Right lobe of liver (tissue), 6 donors: ENCODE results near the gene RAB3GAP1. TPM values are rescaled to one million over a fixed set of nuclear protein-coding genes. Genes with fewer than 3 reads are reported as not detected.
A peak's percentile ranks its signal among the peaks of the same experiment; 100 is the strongest.

ENCODE experiments used
- ATAC-seq, 4 donors: fragments of 200-7000 bp; cut with Tn5 transposase; one replicate each; pipeline ENCODE4 v1.9.1; 2020; ENCODE audit warnings: mild to moderate bottlenecking in 4 of 4, moderate library complexity in 4 of 4
- DNase-seq, 3 donors: peaks; one replicate each; pipeline ENCODE4 v3.0.0-alpha.2; 2020
- H3K27ac ChIP-seq, 3 donors: fragments of 200-600 bp; one replicate each; pipeline ENCODE4 v1.8.0; 2022
- H3K27me3 ChIP-seq, 2 donors: fragments of 200-600 bp; one replicate each; pipeline ENCODE4 v1.8.0; 2022
- H3K36me3 ChIP-seq, 4 donors: fragments of 200-600 bp; sonication (generic) in 1 of 4; one replicate each; pipeline versions ENCODE4 v1.5.1 to v1.8.0; 2017 to 2022; ENCODE audit warnings: control low read depth in 1 of 4
- H3K4me1 ChIP-seq, 4 donors: fragments of 200-600 bp; sonication (generic) in 1 of 4; one replicate each; pipeline versions ENCODE4 v1.5.1 to v1.8.0; 2017 to 2022; ENCODE audit warnings: control low read depth in 1 of 4
- H3K4me3 ChIP-seq, 3 donors: fragments of 200-600 bp; one replicate each; pipeline ENCODE4 v1.8.0; 2022
- H3K9me3 ChIP-seq, 4 donors: fragments of 200-600 bp; sonication (generic) in 1 of 4; one replicate each; pipeline versions ENCODE4 v1.5.1 to v1.8.0; 2017 to 2022; ENCODE audit warnings: control low read depth in 1 of 4
- POLR2A ChIP-seq: fragments of 450-650 bp; IDR thresholded peaks from one replicate; pipeline ENCODE4 v1.6.1; 2017; ENCODE audit warnings: antibody characterized with exemption, mild to moderate bottlenecking
- WGBS: methylation state at CpG from one replicate; pipeline ENCODE4 v1.1.6; 2018; ENCODE audit warnings: low coverage, low lambda C conversion rate; ENCODE audit not compliant: insufficient coverage; ENCODE audit errors: missing lambda C conversion rate; 5-methylcytosine and 5-hydroxymethylcytosine counted together
- intact Hi-C, 2 donors: fragments of 100-400 bp; cut with DNase I; formaldehyde crosslinking; loops; one replicate each; pipeline versions ENCODE4 v1.11.2 to v1.14.1; 2022
- total RNA-seq, 6 experiments: library from RNA; depleted of rRNA in 2 of 6; stranded (reverse); fragments of >200 nt in 2 of 6; fragmentation: NEBNext Ultra II Directional in 3 of 6; extraction: Animal tissue kit (Norgen Biotek cat#: 25700) in 3 of 6; gene quantifications; one replicate each; pipeline versions ENCODE4 v1.1.0 to v1.2.4, GENCODE V29; 2016 to 2023
- TF ChIP-seq, protein P1 (sequence below), 4 donors: fragments of 200-600 bp in 3 of 4; fragments of 450-650 bp in 1 of 4; IDR thresholded peaks; one replicate each; pipeline versions ENCODE4 v1.5.1 to v1.8.0; 2016 to 2022; ENCODE audit warnings: antibody characterized with exemption in 4 of 4, mild to moderate bottlenecking in 2 of 4
- donor health status: DM: no; HTN: yes; CAD: no.
- donor health status: DM: no; HTN: no; CAD: no.
- donor health status: DM: no; HTN: no; CAD: no.
- donor health status: DM: no; HTN: yes; CAD: no.
- donor health status: DM: no; HTN: yes; CAD: no.

RAB3GAP1 gene
- total RNA-seq, 6 experiments from 2014 or later, result 13.9 to 17.8 (median 15.9) TPM

DNA sequence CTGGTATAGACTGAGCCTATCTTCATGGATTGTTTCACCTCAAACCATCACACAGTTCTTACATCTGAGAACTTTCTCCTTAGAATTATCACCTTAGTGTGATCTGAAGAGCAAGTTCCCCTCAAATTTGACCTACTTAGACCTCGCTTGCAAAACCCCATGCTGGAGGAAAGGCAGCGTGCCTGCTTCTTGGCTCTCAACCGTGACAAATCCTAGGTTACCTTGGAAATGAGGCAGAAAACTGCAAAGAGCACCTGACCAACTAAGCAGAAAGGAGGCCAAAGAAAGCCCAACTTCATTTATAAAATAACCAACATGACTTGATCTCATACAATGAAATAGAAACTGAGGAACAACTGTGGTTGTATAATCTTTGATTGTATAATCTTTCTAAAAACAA lies 146.4 kb downstream of the RAB3GAP1 start:
- H3K36me3 ChIP-seq, result no peaks in the 10 kb centered on the region
- H3K9me3 ChIP-seq, result no peaks in the 10 kb centered on the region
- H3K27me3 ChIP-seq, result no peaks in the 10 kb centered on the region
- H3K27ac ChIP-seq, result no peak overlapping the region
- intact Hi-C loops, result no loop called here
- no peak overlapping the region for H3K4me3 ChIP-seq
- peaks cover 0 to 21% (median 6%) of the 10 kb centered on the region in 4 donors for H3K4me1 ChIP-seq
- no peak for DNase-seq
- TF ChIP-seq, protein P1, sequence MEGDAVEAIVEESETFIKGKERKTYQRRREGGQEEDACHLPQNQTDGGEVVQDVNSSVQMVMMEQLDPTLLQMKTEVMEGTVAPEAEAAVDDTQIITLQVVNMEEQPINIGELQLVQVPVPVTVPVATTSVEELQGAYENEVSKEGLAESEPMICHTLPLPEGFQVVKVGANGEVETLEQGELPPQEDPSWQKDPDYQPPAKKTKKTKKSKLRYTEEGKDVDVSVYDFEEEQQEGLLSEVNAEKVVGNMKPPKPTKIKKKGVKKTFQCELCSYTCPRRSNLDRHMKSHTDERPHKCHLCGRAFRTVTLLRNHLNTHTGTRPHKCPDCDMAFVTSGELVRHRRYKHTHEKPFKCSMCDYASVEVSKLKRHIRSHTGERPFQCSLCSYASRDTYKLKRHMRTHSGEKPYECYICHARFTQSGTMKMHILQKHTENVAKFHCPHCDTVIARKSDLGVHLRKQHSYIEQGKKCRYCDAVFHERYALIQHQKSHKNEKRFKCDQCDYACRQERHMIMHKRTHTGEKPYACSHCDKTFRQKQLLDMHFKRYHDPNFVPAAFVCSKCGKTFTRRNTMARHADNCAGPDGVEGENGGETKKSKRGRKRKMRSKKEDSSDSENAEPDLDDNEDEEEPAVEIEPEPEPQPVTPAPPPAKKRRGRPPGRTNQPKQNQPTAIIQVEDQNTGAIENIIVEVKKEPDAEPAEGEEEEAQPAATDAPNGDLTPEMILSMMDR (IDR thresholded peaks at IDR 0.05), result no peak
- no peak for TF ChIP-seq POLR2A
- ATAC-seq, result no peak
- WGBS, result 100% methylated on average over 3 of the region's 3 CpGs

DNA sequence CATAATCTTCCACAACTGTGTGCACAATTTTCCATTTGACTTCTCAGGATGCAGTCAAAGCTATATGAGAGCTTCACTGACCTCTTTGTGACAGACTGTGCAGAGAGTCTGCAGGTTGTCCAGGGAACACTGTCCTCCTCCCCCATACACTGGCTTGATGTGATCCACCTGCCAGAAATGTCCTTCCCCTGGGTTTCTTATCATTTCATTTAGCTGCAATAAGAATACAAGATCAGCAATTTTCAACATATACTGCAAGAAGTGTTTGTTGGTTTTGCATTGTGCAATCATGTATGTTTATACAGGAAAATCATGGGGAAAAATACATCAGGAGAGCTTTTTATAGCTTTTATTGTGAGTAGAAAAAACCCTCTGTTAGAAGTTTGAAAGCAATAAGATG lies 150.7 kb downstream of the RAB3GAP1 start:
- ATAC-seq (peak; percentile 73 to 83 (median 83)), DNase-seq (peak in 1 of 3 donors; percentile 50)
- peak overlapping the region in 2 of 3 donors; percentile 29 to 69 for H3K27ac ChIP-seq
- intact Hi-C loops, result no loop called here
- peak overlapping the region in 1 of 3 donors; percentile 15 for H3K4me3 ChIP-seq
- TF ChIP-seq POLR2A, result no peak
- TF ChIP-seq, protein P1 (IDR thresholded peaks at IDR 0.05), result no peak
- no peaks in the 10 kb centered on the region for H3K9me3 ChIP-seq
- H3K36me3 ChIP-seq, result no peaks in the 10 kb centered on the region
- no peaks in the 10 kb centered on the region for H3K27me3 ChIP-seq
- peaks cover 0 to 30% (median 6%) of the 10 kb centered on the region in 4 donors for H3K4me1 ChIP-seq

DNA sequence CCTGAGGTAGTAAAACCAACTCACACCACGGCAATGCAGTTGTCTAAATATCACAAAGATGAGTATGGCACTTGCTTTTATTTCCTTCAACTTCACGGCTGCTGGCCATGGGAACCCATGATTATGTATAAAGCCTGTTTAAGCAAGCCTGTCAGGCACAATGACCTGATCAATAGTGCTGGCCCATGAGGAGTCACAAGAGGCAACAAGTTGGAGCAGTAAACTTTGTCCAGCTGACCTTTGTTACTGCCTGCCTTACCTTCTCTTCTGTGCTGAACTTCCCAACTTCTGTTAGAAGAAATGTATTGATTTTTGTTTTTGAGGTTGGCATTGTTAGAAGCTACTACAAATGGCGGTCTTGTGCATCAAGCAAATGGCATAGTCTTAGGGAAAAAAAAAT lies 151.9 kb downstream of the RAB3GAP1 start:
- peak overlapping the region in 2 of 3 donors; percentile 29 to 69 for H3K27ac ChIP-seq
- no peaks in the 10 kb centered on the region for H3K9me3 ChIP-seq
- peak; percentile 87 to 95 (median 90) for ATAC-seq
- H3K4me1 ChIP-seq, result peaks cover 0 to 30% (median 6%) of the 10 kb centered on the region in 4 donors
- no peaks in the 10 kb centered on the region for H3K36me3 ChIP-seq
- WGBS, result 43% methylated on average over 3 of the region's 3 CpGs
- intact Hi-C loops, result no loop called here
- H3K4me3 ChIP-seq, result peak overlapping the region in 1 of 3 donors; percentile 14
- DNase-seq, result peak in 1 of 3 donors; percentile 65
- H3K27me3 ChIP-seq, result no peaks in the 10 kb centered on the region
- TF ChIP-seq POLR2A, result no peak
- TF ChIP-seq, protein P1 (IDR thresholded peaks at IDR 0.05), result no peak

DNA sequence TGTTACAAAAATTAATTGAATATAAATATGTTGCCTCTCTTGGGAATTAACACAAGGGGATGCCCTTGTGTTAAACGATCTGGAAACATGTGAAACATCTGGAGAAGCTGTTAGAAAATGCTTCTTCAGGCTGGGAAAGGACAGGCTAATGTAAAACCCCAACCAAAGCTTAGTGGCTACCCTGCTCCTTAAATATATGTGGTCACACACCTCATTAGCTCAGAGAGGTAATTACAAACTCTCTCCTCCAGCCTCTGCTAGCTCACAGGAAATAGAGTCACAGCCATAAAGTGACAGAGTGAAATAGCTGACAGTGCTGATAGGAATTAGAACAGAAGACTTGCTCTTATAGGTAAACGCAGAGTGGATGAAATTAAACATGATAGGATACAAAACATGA lies 155.9 kb downstream of the RAB3GAP1 start:
- TF ChIP-seq, protein P1 (IDR thresholded peaks at IDR 0.05), result no peak
- no peak for TF ChIP-seq POLR2A
- no peaks in the 10 kb centered on the region for H3K36me3 ChIP-seq
- no peaks in the 10 kb centered on the region for H3K9me3 ChIP-seq
- 62% methylated on average over 2 of the region's 2 CpGs for WGBS
- intact Hi-C loops, result no loop called here
- H3K4me3 ChIP-seq, result no peak overlapping the region
- peaks cover 0 to 10% (median 0%) of the 10 kb centered on the region in 4 donors for H3K4me1 ChIP-seq
- ATAC-seq (no peak), DNase-seq (no peak)
- H3K27me3 ChIP-seq, result no peaks in the 10 kb centered on the region
- no peak overlapping the region for H3K27ac ChIP-seq

DNA sequence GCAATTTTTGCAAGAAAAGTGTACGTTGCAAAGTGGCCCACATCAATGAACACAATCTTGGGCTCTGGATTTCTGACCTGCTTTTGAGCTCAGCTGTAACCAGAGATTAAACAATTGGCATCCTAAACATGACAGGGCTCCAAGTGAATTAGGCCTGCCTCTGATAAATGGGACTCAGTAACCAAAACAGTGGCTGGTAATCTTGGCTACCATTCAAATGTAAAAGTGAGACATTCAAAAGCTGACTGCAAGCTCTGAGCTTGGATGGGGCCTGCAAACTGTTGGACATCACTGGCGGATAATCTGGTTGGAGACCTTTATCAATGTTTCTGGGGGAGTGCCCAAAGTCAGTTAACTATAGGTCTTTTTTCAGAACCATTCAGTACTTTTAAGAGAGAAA lies 160.7 kb downstream of the RAB3GAP1 start:
- ATAC-seq, result no peak
- Histone ChIP-seq H3K27ac (no peak overlapping the region), H3K36me3 (no peaks in the 10 kb centered on the region), H3K4me3 (no peak overlapping the region), H3K27me3 (no peaks in the 10 kb centered on the region), H3K9me3 (no peaks in the 10 kb centered on the region), H3K4me1 (no peaks in the 10 kb centered on the region)
- TF ChIP-seq POLR2A, result no peak
- TF ChIP-seq, protein P1 (IDR thresholded peaks at IDR 0.05), result no peak
- 100% methylated on average over 1 of the region's 2 CpGs for WGBS
- intact Hi-C loops, result no loop called here
- no peak for DNase-seq
